HG03135 (cell line): Measurements from ENCODE around the gene GMDS.
"Not testable (repeated sequence)": the region's sequence is repeated elsewhere in the genome, so short reads cannot be mapped to it uniquely, and the experiment has no call there.

Source experiments
- ATAC-seq: cut with Tn5 transposase; IDR thresholded peaks from one replicate; pipeline ENCODE4 v1.9.1; 2021; ENCODE audit warnings: mild to moderate bottlenecking, moderate library complexity; ENCODE audit not compliant: unreplicated experiment

The GMDS gene

DNA sequence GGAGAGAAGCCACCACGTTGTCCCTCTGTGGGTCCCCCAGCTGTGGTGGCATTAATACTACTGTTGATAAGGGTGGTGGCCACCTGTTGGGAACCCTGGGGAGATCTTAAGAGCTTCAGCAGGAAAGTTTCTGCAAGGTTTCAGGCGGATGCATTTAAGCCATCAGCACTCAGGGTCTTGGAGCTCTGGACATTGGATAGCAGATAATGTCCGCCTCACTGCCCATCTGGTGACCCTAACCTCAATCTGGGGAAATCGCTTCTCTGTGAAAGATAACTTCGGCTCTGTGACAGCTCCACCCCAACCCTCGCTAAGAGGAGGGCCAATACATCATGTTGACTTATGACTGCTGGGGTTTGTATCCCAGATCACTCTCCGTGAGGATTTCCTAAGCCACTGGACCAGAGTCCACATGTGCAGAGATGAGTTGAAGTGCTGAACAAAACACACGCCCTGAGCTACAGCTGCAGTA, 542.8 kb downstream of the GMDS start:
- ATAC-seq = no peak

DNA sequence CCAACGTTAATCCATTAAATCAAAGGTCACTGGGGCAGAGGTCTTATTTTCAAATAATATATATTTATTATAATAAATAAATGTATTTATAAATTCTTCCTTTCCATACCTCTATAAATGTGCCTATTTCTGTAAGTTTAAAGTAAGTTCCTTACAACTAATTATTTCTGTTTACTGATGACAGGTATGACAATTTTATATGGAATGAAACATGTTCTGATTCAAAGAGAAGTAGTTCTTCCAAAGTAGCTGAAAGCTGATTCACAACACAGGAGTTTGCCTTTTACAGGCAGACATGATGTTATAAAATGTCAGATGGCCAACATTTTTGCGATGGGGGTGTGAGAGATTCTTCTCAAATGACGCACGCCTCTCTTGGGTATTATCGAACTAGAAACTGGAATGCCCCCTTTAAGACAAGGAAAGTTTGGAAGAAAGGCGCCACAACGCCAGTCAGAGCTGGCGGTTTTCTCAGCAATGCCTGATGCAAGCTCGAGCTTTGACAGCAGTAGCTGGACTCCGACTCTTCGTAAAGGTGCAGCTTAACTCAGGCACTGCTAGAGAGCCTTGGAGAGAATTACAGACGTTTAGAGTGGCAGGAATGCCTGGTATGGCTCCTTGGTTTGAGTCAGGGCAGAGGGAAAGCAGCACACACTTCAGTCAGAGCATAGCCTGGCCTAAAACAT, 543.6 kb downstream of the GMDS start:
- ATAC-seq = no peak

DNA sequence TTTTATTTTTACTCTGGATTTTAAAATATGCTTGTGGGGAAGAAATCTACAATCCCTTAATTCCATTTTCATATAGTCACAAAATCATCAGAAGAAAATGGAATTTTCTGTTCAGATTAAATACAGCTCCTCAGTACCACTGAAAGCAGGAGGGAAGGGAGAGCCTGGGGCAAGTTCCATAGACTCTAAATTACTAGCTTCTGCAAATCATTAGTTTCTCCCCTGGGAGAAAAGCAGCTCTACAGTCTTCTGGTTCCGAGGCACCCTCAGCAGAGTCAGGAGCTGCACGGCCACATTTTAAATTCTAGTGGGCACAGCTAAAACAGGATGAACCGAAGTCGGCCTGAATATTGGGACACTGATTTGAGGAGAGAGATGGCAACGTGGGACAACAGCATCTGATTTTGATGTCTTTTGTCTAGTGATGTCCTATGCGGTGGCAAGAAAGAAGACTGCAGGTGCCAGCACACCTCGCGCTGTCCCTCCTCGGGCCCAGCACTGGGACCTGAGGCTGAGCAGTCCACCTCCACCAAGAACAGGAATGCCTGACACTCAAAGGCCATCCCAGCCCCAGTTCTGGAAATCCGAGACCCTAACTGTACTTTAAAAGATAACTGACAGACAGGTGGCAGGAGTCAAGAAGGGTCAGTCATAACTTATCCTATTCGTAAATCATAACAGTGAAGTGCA, 545.0 kb downstream of the GMDS start:
- no peak for ATAC-seq

DNA sequence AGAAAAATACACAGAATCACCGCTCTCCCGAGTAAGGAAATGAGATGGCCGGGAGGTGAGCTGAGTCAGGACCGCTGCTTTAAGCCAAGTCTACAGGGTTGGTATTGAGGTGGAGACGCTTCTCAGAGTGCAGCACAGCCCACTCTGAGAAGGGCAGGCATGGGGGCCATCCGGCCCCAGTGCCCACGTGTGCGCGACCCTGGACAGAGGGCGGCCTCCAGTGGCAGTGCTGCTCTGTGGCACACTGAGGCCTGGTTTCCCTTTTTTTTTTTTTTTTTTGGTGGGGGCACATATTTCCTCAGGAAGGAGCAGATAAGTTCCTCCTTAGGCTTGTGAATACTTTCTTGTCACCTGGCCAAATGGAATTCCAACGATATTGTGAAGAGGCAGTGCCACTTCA, 546.9 kb downstream of the GMDS start:
- no peak for ATAC-seq

DNA sequence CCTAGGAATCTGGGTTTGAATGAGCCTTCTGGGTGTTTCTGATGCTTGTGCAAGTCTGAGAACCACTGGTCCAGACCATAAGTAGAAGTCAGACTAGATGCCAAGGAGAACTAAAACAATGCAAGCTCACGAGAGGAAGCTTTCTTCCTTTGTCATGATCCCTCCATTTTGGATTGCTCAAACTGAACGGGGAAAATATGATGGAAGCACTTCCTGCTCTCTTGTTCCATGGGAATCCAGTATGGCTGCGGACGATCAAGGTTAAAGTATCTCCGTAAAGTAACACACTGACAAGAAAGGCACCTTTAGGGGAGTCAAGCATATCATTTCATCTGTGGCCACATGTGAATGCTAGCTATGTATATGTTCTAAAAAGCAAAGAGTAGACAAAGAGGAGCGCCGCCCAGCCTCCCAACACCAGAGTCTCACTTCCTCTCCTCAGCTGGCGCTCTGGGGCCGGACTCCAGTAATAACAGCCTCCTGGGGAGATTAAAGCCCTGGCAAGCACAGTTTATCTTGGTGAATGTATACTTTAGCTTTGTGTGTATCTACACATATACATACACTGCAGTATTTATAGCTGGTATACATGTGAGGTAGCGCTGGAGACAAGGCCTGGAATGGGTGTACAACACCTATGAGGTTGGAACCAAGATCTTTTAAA, 547.6 kb downstream of the GMDS start:
- no peak for ATAC-seq

DNA sequence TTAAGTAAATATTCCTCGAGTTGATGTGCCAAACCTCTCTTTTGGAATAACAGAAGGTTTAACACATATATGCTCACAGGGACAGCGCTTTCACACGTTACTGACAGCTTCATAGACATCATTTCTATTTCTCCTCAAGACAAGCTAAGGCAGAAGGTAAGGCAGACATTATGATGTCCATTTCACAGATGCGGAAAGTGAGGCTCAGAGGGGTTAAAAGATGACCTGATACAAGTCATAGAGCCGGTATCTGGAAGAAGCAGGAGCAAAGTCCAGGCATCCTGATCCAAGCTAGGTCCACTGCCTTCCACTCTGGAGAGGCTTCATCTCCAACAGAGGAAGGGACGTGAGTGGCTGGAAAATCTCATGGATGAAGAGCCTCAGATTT, 548.9 kb downstream of the GMDS start:
- ATAC-seq = no peak

DNA sequence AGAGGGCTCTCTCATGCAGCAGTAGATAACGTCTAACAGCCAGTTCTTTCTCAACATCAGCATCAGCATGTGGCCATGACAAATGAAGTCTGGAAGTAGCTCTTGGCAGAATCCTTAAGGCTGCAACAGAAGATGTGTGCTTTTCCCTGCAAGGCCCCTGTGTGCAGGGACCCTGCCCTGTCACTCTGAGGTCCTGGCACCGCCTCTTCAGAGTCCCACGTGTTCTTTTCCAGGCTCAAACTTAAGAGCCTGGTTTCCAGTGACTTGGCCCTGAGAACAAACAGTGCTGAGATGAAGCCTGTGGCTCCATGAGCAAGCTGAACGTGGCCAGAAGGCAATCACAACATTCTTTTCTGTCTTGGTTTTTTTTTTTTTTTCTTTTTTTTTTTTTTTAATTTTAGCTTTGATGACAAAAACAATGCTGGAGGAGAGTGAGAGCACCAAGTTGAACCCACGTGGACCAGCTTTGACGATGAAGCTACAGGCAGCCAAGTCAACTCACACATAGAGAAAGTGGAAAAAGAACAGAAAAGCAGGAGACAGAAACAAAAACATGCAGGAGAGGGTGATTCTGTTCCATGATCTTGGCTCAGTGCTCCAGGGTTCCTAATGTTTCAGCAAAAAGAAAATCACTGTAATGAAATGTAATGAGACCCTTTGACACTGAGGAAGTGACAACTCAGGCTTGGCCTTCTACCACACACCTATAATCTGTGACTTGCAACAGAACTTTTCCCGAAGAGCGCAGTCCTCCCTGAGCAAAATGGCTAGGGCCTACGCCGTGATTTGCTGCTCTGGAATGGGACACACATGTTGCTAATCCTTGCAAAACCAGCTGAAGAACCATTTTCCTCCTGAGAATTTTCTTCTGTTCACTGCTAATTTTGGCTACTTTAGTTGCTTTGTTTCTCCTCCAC, 549.6 kb downstream of the GMDS start:
- no peak for ATAC-seq

DNA sequence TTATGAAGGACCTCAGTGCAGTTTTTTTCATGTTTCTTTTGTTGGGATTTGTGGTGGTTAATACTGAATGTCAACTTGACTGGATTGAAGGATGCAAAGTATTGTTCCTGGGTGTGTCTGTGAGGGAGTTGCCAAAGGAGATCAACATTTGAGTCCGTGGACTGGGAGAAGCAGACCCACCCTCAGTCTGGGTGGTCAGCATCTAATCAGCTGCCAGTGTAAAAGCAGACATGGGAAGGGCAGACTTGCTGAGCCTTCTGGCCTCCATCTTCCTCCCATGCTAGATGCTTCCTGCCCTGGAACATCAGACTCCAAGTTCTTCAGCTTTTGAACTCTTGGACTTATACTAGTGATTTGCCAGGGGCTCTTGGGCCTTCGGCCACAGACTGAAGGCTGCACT, 553.6 kb downstream of the GMDS start:
- ATAC-seq = not testable (repeated sequence)

DNA sequence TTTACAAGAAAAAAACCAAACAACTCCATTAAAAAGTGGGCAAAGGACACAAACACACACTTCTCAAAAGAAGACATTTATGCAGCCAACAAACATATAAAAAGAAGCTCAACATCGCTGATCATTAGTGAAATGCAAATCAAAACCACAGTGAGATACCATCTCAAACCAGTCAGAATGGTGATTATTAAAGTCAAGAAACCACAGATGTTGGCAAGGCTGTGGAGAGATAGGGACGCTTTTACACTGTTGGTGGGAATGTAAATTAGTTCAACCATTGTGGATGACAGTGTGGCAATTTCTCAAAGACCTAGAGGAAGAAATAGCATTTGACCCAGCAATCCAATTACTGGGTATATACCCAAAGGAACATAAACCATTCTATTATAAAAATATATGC, 554.7 kb downstream of the GMDS start:
- not testable (repeated sequence) for ATAC-seq

DNA sequence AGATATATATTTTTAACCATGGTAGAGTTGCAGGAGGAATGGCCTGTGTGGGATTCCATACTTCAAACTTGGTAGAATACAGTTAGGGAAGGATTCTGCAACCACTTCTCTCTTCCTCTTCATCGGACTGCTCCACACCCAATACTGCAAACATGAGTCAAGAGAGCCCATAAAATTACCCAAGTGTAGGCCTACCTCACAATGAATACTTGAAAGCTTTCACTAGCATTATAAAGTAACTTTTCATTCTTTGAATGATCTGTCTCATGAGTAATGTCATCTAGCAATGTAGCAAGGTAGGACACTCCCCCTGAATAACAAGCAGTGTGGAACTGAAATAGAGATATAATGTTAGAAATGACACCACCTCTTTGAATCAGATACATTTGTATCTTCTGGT, 556.3 kb downstream of the GMDS start:
- no peak for ATAC-seq

DNA sequence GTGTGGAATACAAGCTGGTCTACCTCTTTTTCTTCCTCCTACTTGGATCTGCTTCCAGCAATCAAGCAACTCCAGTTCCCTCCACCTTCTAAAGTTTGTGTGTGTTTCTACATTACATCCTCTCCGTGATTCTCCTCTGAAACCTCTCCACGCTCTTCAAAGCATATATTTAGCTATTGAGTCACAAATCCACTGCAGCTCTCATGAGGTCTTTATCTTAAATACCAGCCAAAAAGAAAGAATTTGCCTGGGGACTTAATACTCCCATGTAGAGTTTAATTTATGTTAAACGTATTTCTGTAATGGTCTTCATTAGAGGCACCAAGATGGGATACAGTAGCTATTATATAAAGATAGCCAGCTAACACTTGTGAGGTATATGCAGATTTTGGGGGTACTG, 557.0 kb downstream of the GMDS start:
- ATAC-seq = no peak

DNA sequence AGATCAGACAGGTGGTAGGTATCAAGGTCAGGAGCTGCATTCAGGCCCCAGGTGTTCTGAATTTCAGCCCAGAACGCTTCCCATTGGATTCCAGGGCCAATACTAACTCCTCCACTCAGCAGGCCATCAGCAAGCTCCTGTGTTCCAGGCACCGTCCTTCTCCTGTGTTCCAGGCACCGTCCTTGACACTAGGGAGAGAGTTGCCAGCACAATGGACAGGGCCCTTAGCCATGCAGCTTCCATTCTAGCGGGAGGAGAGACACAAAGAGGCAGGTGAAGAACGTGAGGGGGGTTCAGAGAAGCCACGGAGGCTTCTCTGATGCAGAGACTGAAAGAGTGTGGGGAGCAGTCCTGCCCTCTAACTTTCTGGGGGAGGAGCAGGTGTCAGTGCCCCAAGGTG, 558.0 kb downstream of the GMDS start:
- no peak for ATAC-seq

DNA sequence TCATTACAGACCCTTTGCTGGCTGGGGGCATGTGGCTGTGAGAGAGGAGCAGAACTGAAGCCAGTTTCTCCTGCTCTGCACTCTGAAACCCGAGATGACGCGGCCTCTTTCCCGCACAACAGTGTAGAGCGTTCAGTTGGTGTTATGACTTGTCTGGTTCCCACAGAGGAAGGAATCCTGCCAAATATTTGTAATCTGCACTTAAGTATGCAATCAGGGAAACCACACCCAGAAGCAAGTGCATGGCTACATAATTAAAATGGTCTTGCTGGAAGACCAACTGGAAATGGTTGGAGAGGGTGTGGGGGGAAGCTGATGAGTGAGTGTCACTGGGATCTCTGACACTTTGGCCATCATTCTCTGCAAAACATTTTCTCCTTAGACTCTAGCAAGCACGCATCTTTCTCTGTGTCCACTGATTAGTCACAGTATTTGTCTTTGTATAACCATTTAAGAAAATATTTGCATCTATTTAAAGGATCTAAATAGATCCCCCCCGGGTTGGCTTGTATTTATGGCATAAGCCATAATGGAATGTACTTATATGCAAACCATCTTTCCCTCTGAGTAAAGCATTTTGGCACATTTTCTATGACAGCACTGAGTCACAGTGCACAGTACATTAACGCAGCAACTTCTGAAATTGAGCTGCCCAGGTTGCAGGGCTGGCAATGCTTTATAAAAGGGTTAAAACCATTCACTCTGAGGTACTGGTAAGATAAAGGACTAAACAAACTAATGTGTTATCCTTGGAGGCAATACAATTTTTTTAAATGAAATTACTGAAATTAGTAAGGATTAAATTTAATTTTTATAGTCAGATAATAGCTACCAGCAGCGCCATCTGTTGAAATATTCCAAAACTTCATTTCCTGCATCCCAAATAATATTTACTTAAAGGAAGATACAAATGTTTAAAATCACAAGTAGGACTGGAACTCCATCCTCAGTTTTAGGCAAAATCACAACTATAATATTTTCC, 559.0 kb downstream of the GMDS start:
- no peak for ATAC-seq

DNA sequence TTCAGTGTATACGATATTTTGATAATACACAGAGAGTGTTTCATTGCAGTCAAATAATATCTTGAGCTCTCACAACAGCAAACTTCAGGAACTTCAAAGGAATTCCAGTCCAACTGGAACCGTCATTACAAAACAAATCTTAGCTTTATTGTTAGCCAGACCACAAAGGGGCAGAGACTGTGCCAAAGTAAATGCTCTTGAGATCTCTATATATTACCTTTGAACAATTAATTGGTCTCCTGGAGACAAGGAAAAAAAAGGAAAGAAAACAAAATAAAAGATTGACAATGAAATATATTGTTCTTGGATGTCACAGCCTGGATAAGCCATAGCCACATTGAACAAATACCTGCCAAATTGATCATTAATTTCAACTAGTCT, 565.7 kb downstream of the GMDS start:
- ATAC-seq = no peak

DNA sequence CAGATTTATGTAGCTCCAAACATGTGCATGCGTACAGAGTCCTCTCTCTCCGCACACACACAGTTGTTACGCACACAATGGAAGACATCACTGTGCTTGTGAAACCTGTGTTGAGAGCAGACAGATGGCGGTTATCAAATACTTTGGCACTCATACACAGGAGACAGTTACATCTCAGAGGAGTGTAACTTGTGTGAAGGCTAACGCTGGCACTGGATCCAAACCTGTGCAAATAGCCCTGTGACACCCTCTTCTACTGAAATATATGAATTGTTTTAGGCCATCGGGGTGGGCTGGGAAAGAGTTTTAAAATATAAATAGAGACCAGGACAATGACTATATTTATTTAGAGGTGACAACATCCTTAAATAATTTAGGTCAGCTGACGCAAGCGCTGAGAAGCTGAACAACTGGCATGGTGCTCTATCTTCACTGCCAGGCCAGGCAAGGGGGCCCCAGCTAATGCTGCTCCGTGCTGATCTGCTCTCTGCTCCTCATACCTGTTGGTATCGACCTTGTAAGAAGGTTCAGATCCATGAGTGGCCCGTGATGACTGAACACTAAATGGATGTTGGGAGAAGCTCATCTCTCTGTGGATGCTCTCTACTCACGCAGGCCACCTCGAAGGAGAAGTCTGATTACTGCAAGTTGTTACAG, 566.2 kb downstream of the GMDS start:
- no peak for ATAC-seq

DNA sequence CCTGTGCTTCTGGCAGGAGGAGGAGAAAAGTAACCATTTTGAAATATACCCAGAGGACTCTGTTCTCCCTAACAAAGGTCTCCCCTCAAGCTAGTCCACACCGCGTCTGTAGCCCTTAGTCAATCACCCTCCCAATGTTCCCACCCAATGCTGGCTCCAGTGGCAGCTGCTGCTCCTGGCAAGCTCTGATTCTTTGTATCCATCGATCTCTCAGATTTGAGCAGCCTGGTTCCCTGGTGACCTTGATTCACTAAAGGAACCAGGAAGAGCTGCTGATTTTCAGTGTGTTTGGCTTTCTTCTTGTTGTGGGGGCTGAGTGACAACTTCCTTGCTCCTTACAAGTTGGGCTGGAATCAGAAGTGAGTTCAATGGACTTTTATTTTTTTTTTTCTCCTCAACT, 567.2 kb downstream of the GMDS start:
- ATAC-seq = no peak

DNA sequence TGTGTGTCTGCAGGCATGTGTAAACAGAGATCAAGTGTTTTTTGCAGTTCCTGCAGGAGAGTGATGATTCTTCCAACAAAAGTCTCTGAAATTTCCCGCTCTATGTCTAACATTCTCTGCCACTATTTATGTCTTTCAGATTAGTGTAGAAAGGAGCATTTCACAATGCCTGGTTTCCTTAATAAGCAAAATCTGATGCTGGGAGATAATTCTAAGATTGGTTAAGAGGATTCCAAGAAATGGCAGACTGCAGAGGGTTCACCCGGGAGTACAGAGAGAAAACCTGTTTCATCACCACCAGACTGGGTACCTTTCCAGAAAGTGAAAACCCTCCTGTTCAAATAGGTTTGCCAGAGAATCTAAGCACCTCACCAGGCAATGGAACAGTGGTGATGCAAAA, 573.0 kb downstream of the GMDS start:
- no peak for ATAC-seq

DNA sequence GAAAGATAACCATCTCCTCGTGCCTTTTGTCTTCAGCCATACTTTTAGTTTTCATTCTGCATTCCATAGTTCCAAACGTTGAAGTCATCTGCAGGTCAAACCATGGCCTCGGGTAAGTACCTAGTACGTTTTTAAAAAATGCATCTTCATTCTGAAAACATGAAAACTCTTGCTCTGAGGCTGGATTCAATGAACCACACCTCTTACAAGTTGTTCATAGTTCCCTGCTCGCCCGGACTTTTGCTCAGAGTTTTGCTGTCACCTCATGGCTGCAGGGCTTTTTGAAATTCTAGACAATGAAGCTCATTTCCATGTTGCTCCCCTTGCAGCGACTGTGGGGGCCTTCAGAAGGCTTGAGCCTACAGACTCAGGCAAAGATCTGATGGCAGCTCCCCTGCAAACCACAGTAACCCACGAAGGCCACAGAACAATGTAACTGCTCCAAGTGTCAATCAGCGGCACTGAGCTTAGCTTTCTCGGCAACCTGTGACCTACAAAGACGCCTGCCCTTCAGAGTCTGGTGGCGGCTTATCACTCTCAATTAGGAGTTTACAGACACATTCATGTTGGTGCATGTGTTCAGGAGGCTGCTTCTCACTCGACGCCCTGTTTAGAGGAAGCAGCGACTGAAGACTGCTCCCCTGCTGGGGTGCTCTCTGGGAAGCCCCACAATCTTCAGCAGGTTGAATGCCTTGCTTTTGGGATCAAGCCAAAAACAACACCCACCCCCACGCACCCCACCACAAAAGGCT, 574.5 kb downstream of the GMDS start:
- ATAC-seq = no peak

DNA sequence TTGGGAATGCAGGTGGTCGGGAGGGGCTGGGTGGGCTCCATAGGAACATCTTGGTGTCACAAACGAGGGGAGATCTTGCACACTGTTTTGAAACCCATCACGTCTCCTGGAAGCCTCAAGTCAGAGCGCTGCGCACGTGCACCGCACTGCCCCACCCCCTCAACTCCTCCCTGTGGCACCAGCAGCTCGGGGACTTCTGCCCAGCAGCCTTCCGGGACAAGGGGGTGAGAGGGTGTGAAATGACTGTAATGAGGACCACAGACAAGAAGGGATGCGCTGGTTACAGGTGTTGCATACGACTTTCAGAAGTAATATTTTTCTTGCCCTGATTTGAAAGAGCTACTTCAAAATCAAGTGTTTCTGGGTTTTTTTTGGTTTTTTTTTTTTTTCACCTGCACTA, 575.4 kb downstream of the GMDS start:
- ATAC-seq = no peak
